ENCODE results near the gene DCLK3. TPM values are rescaled to one million over a fixed set of nuclear protein-coding genes. Genes with fewer than 3 reads are reported as not detected.

DCLK3 gene
- total and polyA plus RNA-seq, 2 of the 8 experiments (the other 6 are each of a cell fraction or from before 2014, with no cell fraction given), result 0.27 to 0.63 TPM

GRCh38 chr3:36730966-36731365, 33.4 kb downstream of the DCLK3 start:
- no peak overlapping the region for H4K5ac ChIP-seq (ENCODE audit: insufficient read length, low read depth, low read length)
- no peaks in the 10 kb centered on the region for H3K36me3 ChIP-seq (ENCODE audit: control insufficient read depth in 2 of 4, insufficient read depth in 4 of 4, low read length in 3 of 4)
- H4K20me1 ChIP-seq (replicated peaks in 1 of 2; ENCODE audit: control insufficient read depth in 1 of 2, insufficient read depth in 2 of 2, low read length in 2 of 2), result no peaks in the 10 kb centered on the region
- H2BK20ac ChIP-seq (ENCODE audit: low read length), result no peak overlapping the region
- H2AK5ac ChIP-seq (ENCODE audit: low read depth, low read length), result no peak overlapping the region
- no peak for DNase-seq (ENCODE audit: low read depth in 1 of 2, low spot score in 2 of 2)
- no peak overlapping the region for H3K18ac ChIP-seq (ENCODE audit: extremely low read depth, low read length)
- H3K4ac ChIP-seq (replicated peaks; ENCODE audit: insufficient read length, low read depth, low read length), result no peak overlapping the region
- CTCF ChIA-PET (ENCODE audit: partially characterized antibody), result interaction anchor here (0.6 to 1.9 kb wide), 15 partner anchors 9 to 950 kb away, joined by 3 to 11 read pairs (median 4); partner anchors contain the start of genes EPM2AIP1 and MLH1
- H3K27ac ChIP-seq (ENCODE audit: low read depth, low read length), result no peak overlapping the region
- no peak overlapping the region for H4K8ac ChIP-seq (ENCODE audit: extremely low read depth, insufficient read depth, low read length)
- H3K23me2 ChIP-seq (ENCODE audit: low read depth, low read length), result no peaks in the 10 kb centered on the region; the same call in 1 of the 2 replicates
- no peak overlapping the region for H3K56ac ChIP-seq (replicated peaks; ENCODE audit: insufficient read length, low read depth, low read length)
- H3K27me3 ChIP-seq (replicated peaks in 1 of 4; ENCODE audit: control insufficient read depth in 3 of 4, extremely low read depth in 1 of 4, insufficient read depth in 3 of 4, low read length in 3 of 4), result no peaks in the 10 kb centered on the region
- H4K91ac ChIP-seq (replicated peaks; ENCODE audit: insufficient read length, low read length), result no peak overlapping the region
- H2BK15ac ChIP-seq (ENCODE audit: low read length), result no peak overlapping the region
- no peak overlapping the region for H2AFZ ChIP-seq (ENCODE audit: low read length)
- POLR2A ChIA-PET (ENCODE audit: partially characterized antibody), result interaction anchor here (0.8 kb wide), 1 partner anchor 136 kb away, joined by 3 read pairs; no protein-coding TSS in a partner anchor
- no peak for TF ChIP-seq BCL11A (IDR thresholded peaks at IDR 0.05; ENCODE audit: low read depth in 2 of 2, low read length in 2 of 2)
- no peak for TF ChIP-seq ATF2 (IDR thresholded peaks at IDR 0.05; ENCODE audit: low read length)
- no peak for TF ChIP-seq TAF7 (optimal IDR thresholded peaks at IDR 0.05; ENCODE audit: borderline replicate concordance, low read depth, low read length)
- no peak for TF ChIP-seq TBP (IDR thresholded peaks at IDR 0.05; ENCODE audit: low read depth, low read length)
- no peak for TF ChIP-seq EGR1 (IDR thresholded peaks at IDR 0.05; ENCODE audit: borderline replicate concordance, low read depth, low read length)
- no peak for TF ChIP-seq KDM4A (IDR thresholded peaks at IDR 0.05; ENCODE audit: low read depth, low read length, severe bottlenecking)
- no peak for TF ChIP-seq SP4 (IDR thresholded peaks at IDR 0.05; ENCODE audit: low read length)
- TF ChIP-seq CREB1 (IDR thresholded peaks at IDR 0.05), result no peak
- TF ChIP-seq BRCA1 (IDR thresholded peaks at IDR 0.05; ENCODE audit: low read depth, low read length), result no peak
- TF ChIP-seq TCF12 (IDR thresholded peaks at IDR 0.05; ENCODE audit: low read depth, low read length), result no peak
- no peak for TF ChIP-seq RAD21 (IDR thresholded peaks at IDR 0.05 in 1 of 2, conservative IDR thresholded peaks at IDR 0.05 in 1 of 2; ENCODE audit: low read depth in 2 of 2, low read length in 2 of 2)
- no peak overlapping the region for H2BK5ac ChIP-seq (ENCODE audit: low read depth, low read length)
- no peak overlapping the region for H3K4me2 ChIP-seq (ENCODE audit: insufficient read depth in 1 of 2, low read depth in 2 of 2, low read length in 2 of 2)
- no peak overlapping the region for H2BK120ac ChIP-seq (replicated peaks; ENCODE audit: low read depth, low read length)
- no peak for FAIRE-seq
- no peak overlapping the region for H2BK12ac ChIP-seq (ENCODE audit: low read depth, low read length)
- H3K9me3 ChIP-seq (ENCODE audit: insufficient read depth in 2 of 2, low read depth in 1 of 2, low read length in 1 of 2), result no peaks in the 10 kb centered on the region
- H3K14ac ChIP-seq (ENCODE audit: insufficient read length), result no peak overlapping the region
- no peak overlapping the region for H3K23ac ChIP-seq (ENCODE audit: insufficient read length)
- no peaks in the 10 kb centered on the region for H3K79me2 ChIP-seq (ENCODE audit: control insufficient read depth in 1 of 2, insufficient read depth in 2 of 2, low read length in 2 of 2)
- 86% methylated on average over 3 of the region's 3 CpGs; no CpG with 5 or more reads in 1 of the 2 experiments for WGBS, 2 experiments (ENCODE audit: extremely low coverage in 1 of 2, insufficient coverage in 1 of 2, insufficient read length in 1 of 2, insufficient replicate concordance in 2 of 2, low coverage in 1 of 2, low lambda C conversion rate in 2 of 2, missing lambda C conversion rate in 1 of 2)
- no peak overlapping the region for H3K4me3 ChIP-seq (ENCODE audit: extremely low read depth in 1 of 4, insufficient read depth in 2 of 4, low read depth in 3 of 4, low read length in 4 of 4)
- H3K9ac ChIP-seq (replicated peaks in 1 of 4; ENCODE audit: extremely low read depth in 1 of 4, low read depth in 3 of 4, low read length in 3 of 4), result no peak overlapping the region
- no peaks in the 10 kb centered on the region; the same call in 1 of the 2 replicates for H3K79me1 ChIP-seq (ENCODE audit: low read depth, low read length)
- no peaks in the 10 kb centered on the region for H3K4me1 ChIP-seq (replicated peaks in 1 of 4; ENCODE audit: control insufficient read depth in 3 of 4, insufficient read depth in 4 of 4, low read length in 3 of 4)
